CD4-positive, alpha-beta T cell treated with Interleukin-15 for 1 hour (primary cell): ENCODE measurements around the gene LRRD1.
"Not testable (repeated sequence)": the region's sequence is repeated elsewhere in the genome, so short reads cannot be mapped to it uniquely, and the experiment has no call there.

Experiments used
- DNase-seq: peaks from one replicate; pipeline ENCODE4 v3.0.0-alpha.2; 2020

Gene LRRD1

GRCh38 chr7:92137557-92137956 lies 41.4 kb downstream of the LRRD1 start:
- no peak for DNase-seq

- no peak for DNase-seq
These were observed 43.7 kb downstream of the LRRD1 start for GRCh38 chr7:92135052-92135889.

GRCh38 chr7:92134271-92135051 lies 44.5 kb downstream of the LRRD1 start, which contains the start of gene CYP51A1:
TSS of gene CYP51A1 (minus strand) at chr7:92134477. CDS start at chr7:92134364, 113 bp downstream.
- peak; percentile 92 for DNase-seq

GRCh38 chr7:92133737-92134270 lies 45.1 kb downstream of the LRRD1 start:
- DNase-seq, result peak; percentile 72

- no peak for DNase-seq
These were observed 45.7 kb downstream of the LRRD1 start for GRCh38 chr7:92133133-92133736.

- DNase-seq, result no peak
These were observed 47.1 kb downstream of the LRRD1 start for GRCh38 chr7:92131764-92132330.

- DNase-seq, result no peak
These were observed 47.8 kb downstream of the LRRD1 start for GRCh38 chr7:92131093-92131492.

GRCh38 chr7:92121681-92122080 lies 57.3 kb downstream of the LRRD1 start:
- no peak for DNase-seq

GRCh38 chr7:92119213-92119759 lies 59.7 kb downstream of the LRRD1 start:
- no peak for DNase-seq

GRCh38 chr7:92116949-92117348 lies 62.0 kb downstream of the LRRD1 start:
- no peak for DNase-seq

GRCh38 chr7:92115821-92116220 lies 63.1 kb downstream of the LRRD1 start:
- DNase-seq, result no peak

- no peak for DNase-seq
These were observed 68.1 kb downstream of the LRRD1 start for GRCh38 chr7:92110857-92111256.

GRCh38 chr7:92108821-92109220 lies 70.1 kb downstream of the LRRD1 start:
- DNase-seq, result no peak

GRCh38 chr7:92102862-92103261 lies 76.1 kb downstream of the LRRD1 start:
- not testable (repeated sequence) for DNase-seq

GRCh38 chr7:92100534-92100933 lies 78.4 kb downstream of the LRRD1 start:
- no peak for DNase-seq

- DNase-seq, result no peak
These were observed 83.6 kb downstream of the LRRD1 start for GRCh38 chr7:92095380-92095779.
